ENCODE results near the gene GTPBP8. TPM values are rescaled to one million over a fixed set of nuclear protein-coding genes. Genes with fewer than 3 reads are reported as not detected.

The GTPBP8 gene
- total and polyA plus RNA-seq, 2 of the 13 experiments (the other 11 are each of a cell fraction or from before 2014, with no cell fraction given), result 12.5 to 16.7 TPM

DNA sequence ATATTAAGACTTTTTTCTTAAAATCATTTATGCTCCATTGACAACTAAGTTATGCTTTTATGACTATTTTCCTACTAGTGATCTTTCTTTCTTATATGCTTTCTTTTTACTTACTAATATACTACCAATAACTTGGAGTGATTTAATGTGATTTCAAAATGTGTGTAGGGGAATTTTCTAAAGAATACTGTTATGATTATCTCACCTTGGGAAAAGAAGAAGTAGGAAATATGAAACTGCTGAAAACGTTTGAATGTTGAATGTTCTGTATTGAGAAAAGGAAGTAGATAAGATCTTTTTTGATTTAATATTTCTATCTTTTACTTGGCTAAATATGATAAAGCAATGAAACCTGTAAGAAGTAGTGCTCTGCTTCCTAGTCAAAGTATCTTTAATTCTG lies 8.1 kb upstream of the GTPBP8 start:
- H3K36me3 ChIP-seq (replicated peaks in 1 of 2; ENCODE audit: control insufficient read depth in 1 of 2, insufficient read depth in 2 of 2, low read length in 2 of 2), result no peaks in the 10 kb centered on the region
- 0% methylated on average over 1 of the region's 1 CpG for WGBS (ENCODE audit: low lambda C conversion rate)
- intact Hi-C loops (cut with micrococcal nuclease; ENCODE audit: unreplicated experiment) (no loop called here), in situ Hi-C loops (cut with HindIII; ENCODE audit: extremely low pct_ligation_motif_present, low pct_unique_long_range_greater_than_20kb) (no loop called here)
- no peak for ATAC-seq
- H3K4me3 ChIP-seq (replicated peaks in 1 of 3; ENCODE audit: insufficient read depth in 1 of 3, low read depth in 2 of 3, low read length in 3 of 3), result no peak overlapping the region
- no peaks in the 10 kb centered on the region for H3K79me2 ChIP-seq (ENCODE audit: insufficient read depth, low read length)
- no peak overlapping the region for H2AFZ ChIP-seq (ENCODE audit: low read length)
- H4K20me1 ChIP-seq (ENCODE audit: insufficient read depth, low read length), result no peaks in the 10 kb centered on the region
- H3K4me1 ChIP-seq (ENCODE audit: insufficient read depth, low read length), result peaks cover 11% of the 10 kb centered on the region; the same call in 1 of the 2 replicates
- no peak for DNase-seq (ENCODE audit: low spot score)
- BruUV-seq (replicated peaks), result no TSS peak
- TF ChIP-seq FOXJ3 (CRISPR knock-in tag; IDR thresholded peaks at IDR 0.05; ENCODE audit: borderline replicate concordance), result no peak
- no peak for TF ChIP-seq ATF1 (CRISPR knock-in tag; IDR thresholded peaks at IDR 0.05)
- CTCF ChIA-PET (ENCODE audit: low intra/inter-chr PET ratio, low total read pairs), result no interaction called here
- no peaks in the 10 kb centered on the region; a peak in 1 of 5 replicates for H3K27me3 ChIP-seq (ENCODE audit: control insufficient read depth in 1 of 2, insufficient read depth in 2 of 2, low read length in 2 of 2)
- POLR2A ChIA-PET, result no interaction called here
- no peak overlapping the region for H3K4me2 ChIP-seq (ENCODE audit: low read depth, low read length)
- no peaks in the 10 kb centered on the region for H3K9me3 ChIP-seq (ENCODE audit: low read length)
- no peak overlapping the region for H3K9ac ChIP-seq (ENCODE audit: insufficient read depth, low read depth, low read length)
- no peak for FAIRE-seq
- H3K27ac ChIP-seq (ENCODE audit: extremely low read length, insufficient read depth, low read length), result no peak overlapping the region

DNA sequence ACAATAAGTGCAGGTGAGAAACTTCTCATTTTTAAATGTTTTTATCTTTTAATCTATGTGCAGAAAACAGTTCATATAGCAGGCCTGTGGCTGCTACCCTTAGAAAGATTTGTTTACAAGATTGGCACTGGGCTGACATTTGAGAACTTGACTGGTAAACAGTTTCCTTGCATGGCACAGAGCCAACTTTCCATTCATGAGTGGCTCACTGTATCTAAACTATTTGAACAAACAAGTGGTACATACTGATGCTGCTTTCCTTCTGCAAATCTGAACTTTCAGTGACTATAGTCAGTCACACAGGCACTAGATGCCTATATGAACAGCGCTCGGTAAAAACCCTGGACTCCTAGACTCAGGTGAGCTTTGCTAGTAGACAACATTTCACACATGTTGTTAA lies 6.3 kb upstream of the GTPBP8 start:
- Histone ChIP-seq H3K9ac (ENCODE audit: insufficient read depth, low read depth, low read length) (no peak overlapping the region), H3K27ac (ENCODE audit: extremely low read length, insufficient read depth, low read length) (no peak overlapping the region), H3K27me3 (ENCODE audit: control insufficient read depth in 1 of 2, insufficient read depth in 2 of 2, low read length in 2 of 2) (no peaks in the 10 kb centered on the region), H3K4me1 (ENCODE audit: insufficient read depth, low read length) (peaks cover 11% of the 10 kb centered on the region; the same call in 1 of the 2 replicates), H3K4me3 (replicated peaks in 1 of 3; ENCODE audit: insufficient read depth in 1 of 3, low read depth in 2 of 3, low read length in 3 of 3) (no peak overlapping the region), H3K9me3 (ENCODE audit: low read length) (no peaks in the 10 kb centered on the region), H3K4me2 (ENCODE audit: low read depth, low read length) (no peak overlapping the region), H2AFZ (ENCODE audit: low read length) (no peak overlapping the region), H3K79me2 (ENCODE audit: insufficient read depth, low read length) (no peaks in the 10 kb centered on the region), H3K36me3 (replicated peaks in 1 of 2; ENCODE audit: control insufficient read depth in 1 of 2, insufficient read depth in 2 of 2, low read length in 2 of 2) (no peaks in the 10 kb centered on the region), H4K20me1 (ENCODE audit: insufficient read depth, low read length) (no peaks in the 10 kb centered on the region)
- FAIRE-seq, result no peak
- WGBS (ENCODE audit: low lambda C conversion rate), result 72% methylated on average over 2 of the region's 2 CpGs
- peak; percentile 7 for DNase-seq (ENCODE audit: low spot score)
- intact Hi-C loops (cut with micrococcal nuclease; ENCODE audit: unreplicated experiment), result no loop called here
- in situ Hi-C loops (cut with HindIII; ENCODE audit: extremely low pct_ligation_motif_present, low pct_unique_long_range_greater_than_20kb), result no loop called here
- BruUV-seq (replicated peaks), result no TSS peak
- POLR2A ChIA-PET, result no interaction called here
- CTCF ChIA-PET (ENCODE audit: low intra/inter-chr PET ratio, low total read pairs), result no interaction called here
- no peak for ATAC-seq
- TF ChIP-seq ZNF253 (CRISPR knock-in tag; IDR thresholded peaks at IDR 0.05; ENCODE audit: borderline replicate concordance) (no peak), ETV5 (CRISPR knock-in tag; IDR thresholded peaks at IDR 0.05; ENCODE audit: borderline replicate concordance) (no peak), ELF1 (CRISPR knock-in tag; IDR thresholded peaks at IDR 0.05) (no peak), YY1 (IDR thresholded peaks at IDR 0.05; ENCODE audit: insufficient read depth, insufficient replicate concordance, low read depth, low read length) (no peak), NCOR1 (IDR thresholded peaks at IDR 0.05; ENCODE audit: borderline replicate concordance, low read length) (no peak)
